Heart right ventricle (tissue), 16 donors: Measurements from ENCODE around the gene RNF207. TPM values are rescaled to one million over a fixed set of nuclear protein-coding genes. Genes with fewer than 3 reads are reported as not detected.
A peak's percentile ranks its signal among the peaks of the same experiment; 100 is the strongest.

ENCODE experiments used
- ATAC-seq, 8 donors: fragments of 200-7000 bp; cut with Tn5 transposase; one replicate each; pipeline ENCODE4 v1.9.1; 2020; ENCODE audit warnings: mild to moderate bottlenecking in 8 of 8, moderate library complexity in 8 of 8, moderate number of reproducible peaks in 1 of 8
- DNase-seq, 2 donors: peaks; one replicate each; pipeline ENCODE4 v3.0.0-alpha.2; 2020
- H3K27ac ChIP-seq, 10 donors: fragments of 200-600 bp; sonication (generic) in 2 of 10; one replicate each; pipeline versions ENCODE4 v1.5.0 to v1.8.0; 2020 to 2022; ENCODE audit warnings: mild to moderate bottlenecking in 3 of 10
- H3K27me3 ChIP-seq, 7 donors: fragments of 200-600 bp; one replicate each; pipeline ENCODE4 v1.8.0; 2021 to 2022; ENCODE audit warnings: mild to moderate bottlenecking in 2 of 7
- H3K36me3 ChIP-seq, 9 donors: fragments of 200-600 bp; sonication (generic) in 1 of 9; one replicate each; pipeline versions ENCODE4 v1.5.0 to v1.8.0; 2020 to 2022; ENCODE audit warnings: mild to moderate bottlenecking in 2 of 9
- H3K4me1 ChIP-seq, 9 donors: fragments of 200-600 bp; sonication (generic) in 1 of 9; one replicate each; pipeline versions ENCODE4 v1.5.0 to v1.8.0; 2020 to 2022; ENCODE audit warnings: mild to moderate bottlenecking in 4 of 9
- H3K4me3 ChIP-seq, 10 donors: fragments of 200-600 bp; sonication (generic) in 2 of 10; one replicate each; pipeline versions ENCODE4 v1.5.0 to v1.8.0; 2020 to 2022; ENCODE audit warnings: mild to moderate bottlenecking in 7 of 10, moderate library complexity in 2 of 10
- H3K9me3 ChIP-seq, 11 donors: fragments of 200-600 bp in 10 of 11; sonication (generic) in 2 of 11; one replicate each; pipeline versions ENCODE4 v1.5.0 to v1.8.0; 2013 to 2022; ENCODE audit warnings: mild to moderate bottlenecking in 2 of 11, control low read depth in 1 of 11, moderate library complexity in 1 of 11
- WGBS, 2 donors: extraction: QIAGEN DNeasy Blood & Tissue Kit; methylation state at CpG; one replicate each; pipeline ENCODE4 v1.1.7; 2013; ENCODE audit warnings: inconsistent platforms in 1 of 2; 5-methylcytosine and 5-hydroxymethylcytosine counted together
- intact Hi-C, 10 donors: fragments of 100-400 bp; cut with DNase I; formaldehyde crosslinking; loops; one replicate each; pipeline versions ENCODE4 v1.11.1 to v1.14.2; 2022
- polyA plus RNA-seq, 2 donors: library from polyadenylated mRNA; stranded (reverse); fragments of 200-250 nt; gene quantifications; one replicate each; pipeline ENCODE4 v1.2.3, GENCODE V29; 2013
- total RNA-seq, 10 donors: library from RNA; stranded (reverse); fragmentation: NEBNext Ultra II Directional in 3 of 10; extraction: Animal tissue kit (Norgen Biotek cat#: 25700) in 3 of 10; gene quantifications; one replicate each; pipeline versions ENCODE4 v1.2.1 to v1.2.4, GENCODE V29; 2021 to 2023
- TF ChIP-seq, protein P1 (sequence below), 9 donors: fragments of 200-600 bp; sonication (generic) in 2 of 9; IDR thresholded peaks; one replicate each; pipeline versions ENCODE4 v1.5.0 to v1.8.0; 2021 to 2022; ENCODE audit warnings: antibody characterized with exemption in 9 of 9, mild to moderate bottlenecking in 5 of 9, moderate library complexity in 1 of 9
- donor health status: Arrhythmogenic right ventricular cardiomyopathy.
- donor health status: ischemic (EF 13 %, LVEDD 7.1; RV severe dilation, severe dysfunction).
- donor health status: healthy with polysubstance abuse.
- donor health status: DM: no; HTN: yes; CAD: no.
- donor health status: DM: no; HTN: no; CAD: no.
- donor health status: ischemic (EF 25% LVEDD 6.9; RV normal size, moderate dysfunction).
- donor health status: ischemic (EF 25% LVEDD 5.7; RV mildly dilated, moderate dysfunction).
- donor health status: healthy.
- donor health status: DM: yes; HTN: yes; CAD: no.
- donor health status: Ischemic cardiomyopathy.
- donor health status: ischemic (EF 35%, LVEDD 5.7; RV mildly dilated, moderate dysfunction).
- donor health status: nonischemic (EF 11% LVEDD 7.7; RV severe dilation, severe dysfunction).
- donor health status: DM: yes; HTN: yes; CAD: no.
- donor health status: PGD.
- donor health status: ischemic (EF 29% LVEDD 5.4; RV normal size, mild dysfunction).
- donor health status: nonischemic (EF 23%, LVEDD 6.1; RV moderate dilation, normal function).

RNF207 gene
- total and polyA plus RNA-seq, 12 donors: 16.2 to 183 (median 67.4) TPM

DNA sequence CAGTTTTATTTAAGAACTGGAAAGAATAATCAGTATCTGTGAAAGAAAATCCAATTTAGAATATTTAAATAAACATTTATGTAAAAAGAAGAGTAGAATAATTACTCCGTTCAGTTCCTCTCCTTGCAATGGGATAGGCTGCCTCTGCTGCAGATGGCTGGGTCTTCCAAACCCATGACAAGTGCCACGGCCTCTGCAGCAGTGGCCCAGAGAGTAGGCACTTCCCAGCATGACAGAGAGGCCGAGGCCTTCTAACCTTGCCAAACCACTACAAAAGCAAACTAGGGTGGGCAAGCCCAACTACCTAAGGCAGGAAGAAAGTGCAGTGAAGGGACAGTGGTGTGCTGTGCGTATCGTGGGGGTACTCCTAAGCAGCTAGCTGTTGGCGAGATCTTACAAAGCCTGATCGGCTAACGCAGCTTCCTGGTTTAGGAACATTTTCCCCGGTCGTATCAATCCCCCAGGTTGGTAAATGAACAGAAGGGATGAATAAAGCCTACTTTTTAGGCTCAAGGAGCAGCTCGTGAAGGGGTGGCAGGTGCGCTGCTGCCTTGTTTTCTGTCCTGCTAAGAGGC is 15.4 kb downstream of the RNF207 start:
- peak overlapping the region in 5 of 10 donors; percentile 13 to 85 (median 78) for H3K27ac ChIP-seq
- 90 to 93% methylated on average over 12 of the region's 12 CpGs for WGBS, 2 donors
- no peak for DNase-seq
- H3K4me3 ChIP-seq: no peak overlapping the region
- H3K9me3 ChIP-seq: no peaks in the 10 kb centered on the region
- peaks cover 16 to 61% (median 36%) of the 10 kb centered on the region in 9 donors for H3K4me1 ChIP-seq
- intact Hi-C loops: no loop called here
- H3K27me3 ChIP-seq: no peaks in the 10 kb centered on the region
- H3K36me3 ChIP-seq: peaks cover 0 to 84% (median 24%) of the 10 kb centered on the region in 9 donors
- TF ChIP-seq, protein P1, sequence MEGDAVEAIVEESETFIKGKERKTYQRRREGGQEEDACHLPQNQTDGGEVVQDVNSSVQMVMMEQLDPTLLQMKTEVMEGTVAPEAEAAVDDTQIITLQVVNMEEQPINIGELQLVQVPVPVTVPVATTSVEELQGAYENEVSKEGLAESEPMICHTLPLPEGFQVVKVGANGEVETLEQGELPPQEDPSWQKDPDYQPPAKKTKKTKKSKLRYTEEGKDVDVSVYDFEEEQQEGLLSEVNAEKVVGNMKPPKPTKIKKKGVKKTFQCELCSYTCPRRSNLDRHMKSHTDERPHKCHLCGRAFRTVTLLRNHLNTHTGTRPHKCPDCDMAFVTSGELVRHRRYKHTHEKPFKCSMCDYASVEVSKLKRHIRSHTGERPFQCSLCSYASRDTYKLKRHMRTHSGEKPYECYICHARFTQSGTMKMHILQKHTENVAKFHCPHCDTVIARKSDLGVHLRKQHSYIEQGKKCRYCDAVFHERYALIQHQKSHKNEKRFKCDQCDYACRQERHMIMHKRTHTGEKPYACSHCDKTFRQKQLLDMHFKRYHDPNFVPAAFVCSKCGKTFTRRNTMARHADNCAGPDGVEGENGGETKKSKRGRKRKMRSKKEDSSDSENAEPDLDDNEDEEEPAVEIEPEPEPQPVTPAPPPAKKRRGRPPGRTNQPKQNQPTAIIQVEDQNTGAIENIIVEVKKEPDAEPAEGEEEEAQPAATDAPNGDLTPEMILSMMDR (IDR thresholded peaks at IDR 0.05): no peak
- no peak for ATAC-seq

DNA sequence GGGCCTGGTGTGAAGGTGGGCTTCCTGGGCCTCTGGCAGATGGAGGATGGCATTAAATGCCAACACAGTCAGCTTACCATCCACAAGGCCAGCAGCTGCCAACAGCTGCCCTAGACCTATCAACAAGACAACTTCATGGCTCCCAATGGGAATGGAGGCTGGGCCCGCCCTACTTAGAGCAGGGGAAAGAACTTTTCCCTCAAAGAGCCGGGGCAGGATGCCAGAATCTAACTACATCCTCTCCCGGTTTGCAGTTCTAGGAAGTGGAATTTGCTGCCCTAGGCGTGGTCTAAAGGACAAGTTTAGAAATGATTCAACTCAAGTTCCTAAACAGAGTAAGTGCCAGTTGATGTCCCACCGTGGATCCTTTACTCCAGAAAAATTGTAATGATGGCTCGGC is 16.7 kb downstream of the RNF207 start:
- WGBS, 2 donors: 14 to 39% methylated on average over 6 of the region's 6 CpGs
- peak overlapping the region; percentile 21 to 85 (median 72) for H3K27ac ChIP-seq
- TF ChIP-seq, protein P1 (IDR thresholded peaks at IDR 0.05): no peak

DNA sequence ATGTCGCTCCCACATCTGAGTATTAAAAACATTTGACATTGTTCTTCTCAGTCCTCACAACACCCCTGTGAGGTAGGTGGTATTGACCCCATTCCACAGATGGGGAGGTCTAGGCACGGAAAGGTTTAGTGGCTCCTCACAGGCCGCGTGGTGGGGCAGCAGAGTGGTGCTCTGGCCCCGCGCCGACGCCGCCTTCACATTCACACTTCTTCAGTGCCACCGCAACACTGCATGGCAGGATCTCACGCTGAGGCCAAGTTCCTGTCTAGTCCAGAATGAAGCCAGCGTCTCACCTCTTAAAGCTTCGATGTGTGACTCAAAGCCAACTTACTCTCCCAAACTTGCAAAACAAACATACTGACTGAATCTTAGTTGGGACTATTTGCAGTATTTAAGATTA is 17.7 kb downstream of the RNF207 start:
- Histone ChIP-seq H3K9me3 (no peaks in the 10 kb centered on the region), H3K27ac (peak overlapping the region in 9 of 10 donors; percentile 30 to 85 (median 66)), H3K27me3 (no peaks in the 10 kb centered on the region), H3K4me3 (no peak overlapping the region), H3K36me3 (peaks cover 0 to 89% (median 41%) of the 10 kb centered on the region in 9 donors), H3K4me1 (peaks cover 16 to 57% (median 36%) of the 10 kb centered on the region in 9 donors)
- ATAC-seq (peak; percentile 23 to 84 (median 62)), DNase-seq (peak; percentile 49 to 67)
- intact Hi-C loops: loop anchor here in 1 of 10 donors (2.0 kb wide), 1 partner anchor 15 kb away; no protein-coding TSS in a partner anchor
- WGBS, 2 donors: 61 to 81% methylated on average over 13 of the region's 13 CpGs
- TF ChIP-seq, protein P1 (IDR thresholded peaks at IDR 0.05): no peak

More for the DNA sequence above, 16.7 kb downstream of the RNF207 start:
- Histone ChIP-seq H3K27me3 (no peaks in the 10 kb centered on the region), H3K4me1 (peaks cover 16 to 61% (median 36%) of the 10 kb centered on the region in 9 donors), H3K4me3 (no peak overlapping the region), H3K9me3 (no peaks in the 10 kb centered on the region), H3K36me3 (peaks cover 0 to 89% (median 32%) of the 10 kb centered on the region in 9 donors)
- DNase-seq: peak; percentile 62 to 91
- intact Hi-C loops: loop anchor here in 1 of 10 donors (2.0 kb wide), 1 partner anchor 14 kb away; no protein-coding TSS in a partner anchor
- peak; percentile 65 to 89 (median 84) for ATAC-seq

DNA sequence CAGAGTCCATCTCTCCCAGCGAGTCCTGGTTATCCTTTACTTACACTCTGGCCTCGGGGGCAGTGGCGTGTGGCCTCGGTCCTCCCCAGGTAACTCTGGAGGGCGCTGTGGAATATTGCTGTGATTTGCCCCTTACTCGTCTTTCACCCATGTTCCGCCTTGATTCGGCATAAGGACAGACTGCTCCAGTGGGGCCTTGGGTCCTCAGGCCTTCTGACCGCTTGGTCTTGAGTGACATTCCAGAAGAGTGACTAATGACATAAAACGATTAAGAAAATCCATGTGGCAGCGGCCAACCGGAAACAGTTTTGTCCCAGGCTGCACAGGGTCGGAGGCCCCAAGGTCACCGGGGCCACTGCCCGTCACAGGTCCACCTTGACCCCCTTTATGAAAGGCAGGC is 18.8 kb downstream of the RNF207 start:
- ATAC-seq (peak in 3 of 8 donors; percentile 3 to 25 (median 9)), DNase-seq (no peak)
- Histone ChIP-seq H3K27ac (peak overlapping the region in 8 of 10 donors; percentile 14 to 85 (median 45)), H3K9me3 (no peaks in the 10 kb centered on the region), H3K4me1 (peaks cover 16 to 47% (median 36%) of the 10 kb centered on the region in 9 donors), H3K4me3 (no peak overlapping the region), H3K27me3 (no peaks in the 10 kb centered on the region), H3K36me3 (peaks cover 0 to 88% (median 47%) of the 10 kb centered on the region in 9 donors)
- WGBS, 2 donors: 59 to 70% methylated on average over 15 of the region's 15 CpGs
- intact Hi-C loops: no loop called here
- TF ChIP-seq, protein P1 (IDR thresholded peaks at IDR 0.05): no peak
